GM12891 (cell line): ENCODE data around the gene UGT1A6.

Experiments used
- PAX5 ChIP-seq: IDR thresholded peaks from 2 replicates; pipeline ENCODE4 v1.6.1; 2011; ENCODE audit warnings: low read length, moderate library complexity, mild to moderate bottlenecking; ENCODE audit not compliant: insufficient read depth, severe bottlenecking
- POLR2A ChIP-seq: IDR thresholded peaks from 2 replicates; pipeline ENCODE4 v1.6.1; 2011; ENCODE audit warnings: low read depth, low read length, control low read depth
- POLR2AphosphoS5 ChIP-seq: IDR thresholded peaks from 2 replicates; pipeline ENCODE4 v1.6.1; 2011; ENCODE audit warnings: low read depth, low read length, control low read depth

DNA sequence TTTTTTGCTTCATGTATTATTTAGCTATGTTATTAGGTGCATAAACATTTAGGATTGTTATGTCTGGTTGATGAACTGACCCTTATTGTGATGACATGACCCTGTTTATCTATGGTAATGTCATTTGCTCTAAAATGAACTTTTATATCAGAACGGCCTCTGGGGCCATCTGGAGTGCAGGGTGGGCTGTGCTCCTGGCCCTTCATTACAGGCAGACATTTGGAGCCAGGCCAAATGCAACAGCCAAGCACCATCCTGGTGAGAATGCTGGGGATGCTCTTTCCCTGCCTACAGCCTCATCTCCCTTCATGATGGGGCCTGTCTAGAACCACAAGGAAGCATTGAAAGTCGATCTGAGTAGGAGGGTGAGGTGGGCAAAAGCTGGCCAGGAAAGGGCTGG is 123.6 kb downstream of the UGT1A6 start:
- TF ChIP-seq POLR2AphosphoS5 (no peak), POLR2A (no peak), PAX5 (no peak)
